Measurements from ENCODE around the gene FANCC. TPM values are rescaled to one million over a fixed set of nuclear protein-coding genes. Genes with fewer than 3 reads are reported as not detected.

The FANCC gene
- total and polyA plus RNA-seq, 3 donors from 2014 or later, result 30.7 to 38.5 (median 35.1) TPM

DNA sequence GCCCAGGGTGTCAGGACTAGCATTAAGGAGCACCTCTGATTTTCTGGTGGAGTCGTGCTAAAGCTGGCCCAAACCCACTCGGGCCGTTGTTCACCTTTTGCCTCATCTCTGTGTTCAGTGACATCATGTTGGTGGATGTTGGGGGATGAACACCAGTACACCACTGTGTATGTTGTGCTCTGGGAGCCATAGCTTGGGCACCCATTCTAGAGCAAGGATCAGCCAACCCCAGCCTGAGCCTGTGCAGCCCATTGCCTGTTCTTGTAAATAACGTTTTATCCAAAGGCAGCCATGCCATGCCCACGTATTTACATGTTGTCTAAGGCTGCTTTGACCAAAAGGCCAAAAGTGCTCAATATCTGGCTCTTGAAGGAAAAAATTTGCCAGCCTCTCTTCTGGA, 245.6 kb downstream of the FANCC start:
- H3K27ac ChIP-seq, result no peak overlapping the region
- no peaks in the 10 kb centered on the region for H3K27me3 ChIP-seq
- TF ChIP-seq, protein P1, sequence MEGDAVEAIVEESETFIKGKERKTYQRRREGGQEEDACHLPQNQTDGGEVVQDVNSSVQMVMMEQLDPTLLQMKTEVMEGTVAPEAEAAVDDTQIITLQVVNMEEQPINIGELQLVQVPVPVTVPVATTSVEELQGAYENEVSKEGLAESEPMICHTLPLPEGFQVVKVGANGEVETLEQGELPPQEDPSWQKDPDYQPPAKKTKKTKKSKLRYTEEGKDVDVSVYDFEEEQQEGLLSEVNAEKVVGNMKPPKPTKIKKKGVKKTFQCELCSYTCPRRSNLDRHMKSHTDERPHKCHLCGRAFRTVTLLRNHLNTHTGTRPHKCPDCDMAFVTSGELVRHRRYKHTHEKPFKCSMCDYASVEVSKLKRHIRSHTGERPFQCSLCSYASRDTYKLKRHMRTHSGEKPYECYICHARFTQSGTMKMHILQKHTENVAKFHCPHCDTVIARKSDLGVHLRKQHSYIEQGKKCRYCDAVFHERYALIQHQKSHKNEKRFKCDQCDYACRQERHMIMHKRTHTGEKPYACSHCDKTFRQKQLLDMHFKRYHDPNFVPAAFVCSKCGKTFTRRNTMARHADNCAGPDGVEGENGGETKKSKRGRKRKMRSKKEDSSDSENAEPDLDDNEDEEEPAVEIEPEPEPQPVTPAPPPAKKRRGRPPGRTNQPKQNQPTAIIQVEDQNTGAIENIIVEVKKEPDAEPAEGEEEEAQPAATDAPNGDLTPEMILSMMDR (IDR thresholded peaks at IDR 0.05), result no peak
- TF ChIP-seq POLR2A (IDR thresholded peaks at IDR 0.05), result no peak
- DNase-seq, result peak; percentile 7
- intact Hi-C loops (cut with DNase I; ENCODE audit: low total_unique reads), result no loop called here
- no peak overlapping the region for H3K4me3 ChIP-seq
- no peaks in the 10 kb centered on the region for H3K36me3 ChIP-seq (ENCODE audit: low read depth, missing control alignments)
- H3K9me3 ChIP-seq, result no peaks in the 10 kb centered on the region
- H3K4me1 ChIP-seq, result peaks cover 6% of the 10 kb centered on the region
- WGBS, 2 donors, result 88 to 90% methylated on average over 5 of the region's 5 CpGs

DNA sequence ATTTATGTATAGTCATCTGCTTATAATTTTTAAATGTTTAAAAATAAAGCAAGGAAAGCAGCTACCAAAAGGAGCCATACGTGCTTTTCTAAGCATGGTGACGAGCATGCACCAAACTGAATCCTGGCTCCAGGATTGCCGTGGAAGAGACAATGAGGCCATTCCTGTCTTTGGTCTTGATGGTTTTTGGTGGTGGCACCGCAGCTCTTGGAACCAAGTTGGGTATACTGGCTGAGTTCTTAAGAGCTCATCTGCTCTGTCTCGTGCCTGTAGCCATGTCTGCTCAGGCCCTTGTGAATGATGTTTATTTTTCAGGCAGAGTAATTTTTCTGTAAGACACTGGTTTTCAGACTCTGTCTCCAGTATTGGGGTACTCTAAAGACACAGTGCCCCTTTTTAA, 246.1 kb downstream of the FANCC start:
- 91 to 98% methylated on average over 5 of the region's 5 CpGs for WGBS, 2 donors
- Histone ChIP-seq H3K4me3 (no peak overlapping the region), H3K36me3 (ENCODE audit: low read depth, missing control alignments) (no peaks in the 10 kb centered on the region), H3K4me1 (peaks cover 2% of the 10 kb centered on the region), H3K27ac (no peak overlapping the region), H3K27me3 (no peaks in the 10 kb centered on the region), H3K9me3 (no peaks in the 10 kb centered on the region)
- TF ChIP-seq POLR2A (IDR thresholded peaks at IDR 0.05), result no peak
- TF ChIP-seq, protein P1 (IDR thresholded peaks at IDR 0.05), result no peak
- peak; percentile 0 for DNase-seq
- intact Hi-C loops (cut with DNase I; ENCODE audit: low total_unique reads), result no loop called here

DNA sequence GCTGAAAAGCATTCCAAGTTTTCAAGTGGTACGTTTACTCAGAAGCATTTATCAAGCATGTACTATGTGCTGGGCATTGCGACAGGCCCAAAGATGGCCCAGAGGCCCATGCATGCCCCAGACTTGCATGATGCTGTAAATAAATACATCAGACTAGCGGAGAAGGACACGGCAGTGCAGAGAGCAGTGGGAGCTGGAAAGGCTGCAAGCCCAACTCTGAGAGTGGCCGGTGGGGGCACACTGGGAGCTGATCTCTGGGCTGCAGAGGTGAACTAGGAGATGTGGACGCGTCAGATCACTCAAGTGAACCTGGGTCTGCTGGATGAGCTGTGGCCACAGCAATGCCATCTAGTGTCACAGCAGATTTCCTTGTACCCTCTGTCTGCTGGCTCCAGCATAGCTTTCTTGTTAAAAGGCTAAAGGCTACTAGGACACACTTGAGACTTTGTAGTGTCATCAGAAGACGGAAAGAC, 246.9 kb downstream of the FANCC start:
- intact Hi-C loops (cut with DNase I; ENCODE audit: low total_unique reads), result no loop called here
- no peak overlapping the region for H3K27ac ChIP-seq
- H3K9me3 ChIP-seq, result no peaks in the 10 kb centered on the region
- peak; percentile 13 for DNase-seq
- H3K27me3 ChIP-seq, result no peaks in the 10 kb centered on the region
- WGBS, 2 donors, result 72% methylated on average over 8 of the region's 8 CpGs
- H3K36me3 ChIP-seq (ENCODE audit: low read depth, missing control alignments), result no peaks in the 10 kb centered on the region
- no peak for TF ChIP-seq POLR2A (IDR thresholded peaks at IDR 0.05)
- TF ChIP-seq, protein P1 (IDR thresholded peaks at IDR 0.05), result no peak
- H3K4me3 ChIP-seq, result no peak overlapping the region
- H3K4me1 ChIP-seq, result no peaks in the 10 kb centered on the region

DNA sequence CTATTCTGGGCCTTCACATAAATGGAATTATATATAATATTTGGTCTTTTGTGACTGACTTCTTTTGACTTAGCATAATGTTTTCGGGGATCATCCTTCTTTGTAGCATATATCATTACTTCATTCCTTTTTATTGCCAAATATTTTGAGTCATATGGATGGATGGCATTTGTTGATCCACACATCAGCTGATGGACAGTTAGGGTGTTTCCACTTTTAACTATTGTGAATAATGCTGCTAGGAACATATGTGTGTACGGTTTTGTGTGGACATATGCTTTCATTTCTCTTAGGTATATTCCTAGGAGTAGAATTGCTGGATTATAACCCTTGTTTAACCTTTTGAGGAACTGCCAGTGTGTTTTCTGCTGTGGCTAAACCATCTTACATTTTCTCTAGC, 249.6 kb downstream of the FANCC start:
- Histone ChIP-seq H3K4me3 (no peak overlapping the region), H3K27me3 (no peaks in the 10 kb centered on the region), H3K36me3 (ENCODE audit: low read depth, missing control alignments) (no peaks in the 10 kb centered on the region), H3K9me3 (no peaks in the 10 kb centered on the region), H3K4me1 (peaks cover 1% of the 10 kb centered on the region), H3K27ac (no peak overlapping the region)
- intact Hi-C loops (cut with DNase I; ENCODE audit: low total_unique reads), result no loop called here
- no peak for DNase-seq
- TF ChIP-seq, protein P1 (IDR thresholded peaks at IDR 0.05), result no peak
- TF ChIP-seq POLR2A (IDR thresholded peaks at IDR 0.05), result no peak
- 45 to 48% methylated on average over 2 of the region's 2 CpGs for WGBS, 2 donors

DNA sequence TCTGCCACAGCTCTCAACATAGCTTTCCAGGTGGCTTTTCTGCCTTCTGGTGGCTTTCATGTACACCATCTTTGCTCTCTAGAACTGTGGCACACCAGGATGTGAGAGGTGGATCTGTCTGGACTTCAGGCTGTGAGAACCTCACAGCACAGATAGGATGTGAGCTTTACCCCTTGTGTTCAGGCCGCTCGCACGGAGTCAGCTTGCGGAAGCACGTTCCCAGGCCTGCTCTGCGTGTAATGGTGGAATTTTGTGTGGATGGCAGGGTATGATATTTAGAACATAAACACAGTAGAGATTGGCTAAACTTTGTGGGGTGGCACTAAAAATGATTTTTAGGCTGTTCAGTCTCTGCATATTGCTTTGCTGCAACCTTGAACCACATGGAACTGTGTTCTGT, 250.5 kb downstream of the FANCC start:
- Histone ChIP-seq H3K4me3 (no peak overlapping the region), H3K27ac (no peak overlapping the region), H3K36me3 (ENCODE audit: low read depth, missing control alignments) (no peaks in the 10 kb centered on the region), H3K4me1 (peaks cover 7% of the 10 kb centered on the region), H3K27me3 (no peaks in the 10 kb centered on the region), H3K9me3 (no peaks in the 10 kb centered on the region)
- WGBS, 2 donors, result 88 to 95% methylated on average over 6 of the region's 6 CpGs
- intact Hi-C loops (cut with DNase I; ENCODE audit: low total_unique reads), result no loop called here
- TF ChIP-seq, protein P1 (IDR thresholded peaks at IDR 0.05), result no peak
- no peak for TF ChIP-seq POLR2A (IDR thresholded peaks at IDR 0.05)
- peak; percentile 7 for DNase-seq
